Stimulated activated naive CD4-positive, alpha-beta T cell treated with Interleukin-2 at 50 U/mL for 16 hours (primary cell): ENCODE results near the gene TCERG1L.
"Not testable (repeated sequence)": the region's sequence is repeated elsewhere in the genome, so short reads cannot be mapped to it uniquely, and the experiment has no call there.

Experiments
- DNase-seq: peaks from one replicate; lab custom pipeline; 2025; lab: John Stamatoyannopoulos, UW

The TCERG1L gene, protein sequence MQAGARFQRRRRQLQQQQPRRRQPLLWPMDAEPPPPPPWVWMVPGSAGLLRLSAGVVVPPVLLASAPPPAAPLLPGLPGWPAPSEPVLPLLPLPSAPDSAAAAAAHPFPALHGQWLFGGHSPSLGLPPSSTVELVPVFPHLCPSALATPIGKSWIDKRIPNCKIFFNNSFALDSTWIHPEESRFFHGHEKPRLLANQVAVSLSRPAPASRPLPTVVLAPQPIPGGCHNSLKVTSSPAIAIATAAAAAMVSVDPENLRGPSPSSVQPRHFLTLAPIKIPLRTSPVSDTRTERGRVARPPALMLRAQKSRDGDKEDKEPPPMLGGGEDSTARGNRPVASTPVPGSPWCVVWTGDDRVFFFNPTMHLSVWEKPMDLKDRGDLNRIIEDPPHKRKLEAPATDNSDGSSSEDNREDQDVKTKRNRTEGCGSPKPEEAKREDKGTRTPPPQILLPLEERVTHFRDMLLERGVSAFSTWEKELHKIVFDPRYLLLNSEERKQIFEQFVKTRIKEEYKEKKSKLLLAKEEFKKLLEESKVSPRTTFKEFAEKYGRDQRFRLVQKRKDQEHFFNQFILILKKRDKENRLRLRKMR

DNA sequence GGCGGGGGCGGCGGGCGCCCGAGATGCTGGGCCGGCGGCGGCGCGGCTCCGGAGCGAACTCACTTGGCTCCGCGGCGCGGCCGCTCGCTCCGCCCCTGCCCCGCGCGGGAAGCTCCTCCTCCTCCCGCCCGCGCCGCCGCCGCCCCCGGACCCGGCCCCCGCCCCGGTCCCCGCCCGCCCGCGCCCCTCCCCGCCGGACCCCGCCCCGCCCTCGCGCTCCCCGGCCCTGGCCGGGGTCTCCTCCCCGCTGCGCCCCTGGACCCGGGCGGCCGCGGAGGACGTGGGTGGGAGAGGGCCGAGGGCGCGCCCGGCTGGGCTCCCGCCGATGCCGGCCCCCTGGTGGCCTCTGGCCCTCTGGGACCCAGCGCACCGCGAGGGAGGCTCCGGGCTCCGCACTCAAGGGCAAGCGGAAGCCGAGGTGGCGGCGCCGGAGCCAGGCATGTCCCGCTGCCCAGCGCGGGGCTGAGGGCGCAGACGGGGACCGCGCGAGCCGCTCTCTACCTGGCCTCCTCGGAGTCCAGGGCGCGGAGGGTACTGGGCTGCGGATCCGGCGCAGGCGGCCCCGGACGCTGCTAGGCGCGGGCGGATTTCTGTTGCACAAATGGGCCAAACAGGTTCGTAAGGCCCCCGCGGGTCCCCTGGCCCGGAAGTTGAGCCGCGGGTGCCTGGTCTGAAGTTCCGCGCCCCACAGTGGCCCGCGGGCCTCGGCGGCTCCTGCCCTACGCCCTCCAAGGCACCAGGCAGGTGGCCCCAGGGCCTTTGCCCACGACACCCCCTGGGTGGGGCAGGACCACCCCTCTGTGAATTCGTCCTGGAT is at the start of gene TCERG1L:
Gene TCERG1L, minus strand, starts transcription at position 61 of the 817 bp plus-strand sequence. CDS start 86 bp downstream, outside the sequence.
- no peak for DNase-seq

DNA sequence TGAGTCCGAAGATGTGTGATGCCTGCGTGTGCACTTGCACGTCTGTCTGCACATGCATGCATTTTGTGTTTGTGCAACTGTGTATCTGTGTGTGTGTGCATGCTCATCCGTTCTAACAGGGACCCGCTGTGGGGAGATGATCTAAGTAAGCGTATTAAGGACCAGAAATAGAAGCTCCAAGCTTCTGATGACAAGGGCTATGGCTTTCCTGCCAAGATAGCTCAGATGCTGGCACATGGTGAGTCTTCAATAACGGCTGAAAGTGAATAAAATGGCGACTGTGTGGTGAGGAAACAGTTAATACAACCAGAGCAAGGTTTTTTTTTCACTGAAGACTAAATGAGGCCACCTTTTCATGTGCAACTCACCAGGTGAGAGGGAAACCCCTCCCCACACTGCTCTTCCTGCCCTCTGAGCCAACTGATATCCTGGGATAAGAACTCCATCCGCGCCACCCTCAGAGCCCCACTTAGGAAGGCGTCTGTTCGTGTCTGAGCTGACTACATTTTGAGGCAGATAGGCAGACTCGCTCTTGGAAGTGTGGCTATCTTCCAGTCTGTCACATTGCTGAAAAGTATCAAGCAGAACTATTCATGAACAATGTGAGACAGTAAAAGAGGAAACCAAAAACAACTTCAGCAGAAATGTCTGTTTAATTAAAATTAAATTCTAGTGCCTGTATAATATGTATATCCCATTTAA is 47.4 kb upstream of the TCERG1L start:
- no peak for DNase-seq

DNA sequence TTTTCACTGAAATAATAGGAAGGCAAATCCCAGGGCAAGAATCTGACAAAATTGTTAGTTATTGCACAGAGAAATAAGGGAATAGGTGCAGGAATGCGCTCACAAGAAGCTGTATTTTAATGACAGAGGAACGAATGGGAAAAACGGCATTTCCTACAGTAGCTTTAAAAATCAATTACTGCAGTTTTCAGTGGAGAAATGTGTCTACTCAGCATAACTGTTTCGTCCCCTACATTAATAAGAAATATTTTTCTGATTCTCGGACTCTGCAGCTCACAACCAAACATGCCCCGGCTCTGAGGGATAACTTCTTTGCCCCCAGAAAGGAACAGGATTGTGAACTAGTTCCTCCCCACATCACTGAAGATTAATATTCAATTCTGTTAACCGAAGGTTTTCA is 44.9 kb upstream of the TCERG1L start:
- no peak for DNase-seq

DNA sequence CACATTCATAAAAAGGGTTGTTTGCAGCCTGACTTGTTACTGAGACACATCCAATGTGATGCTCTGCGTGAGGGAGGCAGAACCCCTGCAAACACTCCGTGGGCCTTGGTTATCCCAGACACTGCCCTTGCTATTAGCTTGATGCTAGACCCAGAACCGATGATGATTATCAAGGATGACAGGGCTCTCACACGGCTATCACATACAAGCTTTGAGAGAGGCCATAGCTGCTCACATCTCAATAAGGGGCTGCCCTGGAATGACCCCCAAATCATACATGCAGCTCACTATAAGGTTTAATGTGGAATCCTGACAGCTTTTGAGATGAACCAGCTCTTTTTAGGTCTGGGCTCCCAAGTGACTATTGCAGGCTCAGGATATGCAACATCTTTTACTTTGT is 44.4 kb upstream of the TCERG1L start:
- DNase-seq, result no peak

DNA sequence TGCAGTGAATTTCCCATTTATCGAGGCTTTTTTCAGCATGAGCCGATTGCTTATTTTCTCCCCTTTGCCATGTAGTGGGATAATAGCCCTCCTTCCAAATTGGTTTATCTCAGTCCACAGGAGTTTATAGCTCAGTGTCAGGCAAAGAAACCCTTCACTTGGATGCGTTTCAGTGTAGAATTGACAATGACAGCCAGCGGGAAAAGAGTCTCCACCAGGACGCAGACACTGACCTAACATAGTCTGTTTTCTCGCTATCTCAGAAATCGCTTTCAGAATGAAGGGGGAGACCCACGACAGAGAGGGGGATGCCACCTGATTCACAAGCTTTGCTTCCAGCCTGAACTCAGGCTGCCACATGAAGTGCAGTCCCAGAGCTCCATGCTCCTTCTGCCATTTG is 43.5 kb upstream of the TCERG1L start:
- no peak for DNase-seq

DNA sequence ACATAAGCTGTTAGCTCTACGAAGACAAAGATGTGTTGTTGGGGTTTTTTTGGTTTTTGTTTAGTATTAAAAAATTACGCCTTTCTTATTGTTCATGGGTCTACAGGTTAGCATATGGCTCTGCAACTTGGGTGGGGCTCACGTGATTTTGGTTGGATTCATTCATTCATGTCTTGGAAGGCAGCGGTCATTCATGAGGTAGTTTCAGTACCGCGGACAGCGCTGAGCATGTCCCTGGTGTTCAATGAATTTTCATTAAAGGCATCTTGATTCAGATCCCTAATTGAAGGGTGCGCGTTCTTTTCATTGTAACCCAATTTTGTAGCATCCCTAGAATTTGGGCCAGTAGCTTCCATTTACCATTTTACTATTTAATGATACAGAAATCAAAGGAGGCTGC is 42.9 kb upstream of the TCERG1L start:
- DNase-seq, result no peak

DNA sequence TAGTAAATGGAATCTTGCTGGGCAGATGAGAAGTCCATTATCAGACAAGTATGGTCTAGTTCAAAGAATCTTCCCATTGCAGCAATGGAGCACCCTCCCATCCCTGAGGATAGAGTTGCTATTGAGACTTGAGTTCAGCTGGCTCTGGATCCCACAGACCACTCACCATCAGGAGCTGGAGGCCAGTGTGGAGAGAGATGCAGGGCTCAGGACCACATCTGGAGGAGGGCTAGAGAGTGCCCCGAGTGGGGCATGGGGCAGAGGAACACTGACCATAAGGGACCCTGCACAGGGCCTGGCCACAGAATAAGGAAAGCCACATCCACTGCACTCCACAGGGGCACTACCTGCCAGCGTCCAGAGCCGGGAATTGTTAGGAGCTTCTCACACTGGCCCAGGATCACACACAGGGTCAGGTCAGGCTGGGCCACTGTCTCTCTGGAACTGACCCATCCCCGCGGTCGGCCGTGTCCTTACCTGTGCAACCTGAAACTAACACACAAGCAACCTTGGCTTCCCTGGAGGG is 41.3 kb upstream of the TCERG1L start:
- DNase-seq, result no peak

DNA sequence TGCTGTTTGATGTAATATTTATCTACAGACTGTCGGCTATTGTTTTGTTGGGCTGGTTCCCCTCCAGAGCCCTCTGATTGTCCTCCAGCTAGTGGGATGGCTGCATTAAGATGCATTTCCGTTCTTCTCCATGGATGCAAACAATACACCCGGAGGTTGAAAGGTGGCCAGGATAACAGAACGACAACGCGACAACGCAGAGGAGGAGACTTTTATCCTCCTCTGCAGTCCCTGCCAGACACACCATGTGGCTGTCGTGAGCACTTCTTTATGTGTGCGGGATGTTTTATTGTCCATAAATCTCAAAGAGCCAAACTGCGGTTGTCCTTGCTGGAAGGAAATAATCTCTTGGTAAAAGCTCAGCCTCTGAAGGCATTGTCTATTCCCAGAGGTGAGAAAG is 39.1 kb upstream of the TCERG1L start:
- DNase-seq, result no peak

DNA sequence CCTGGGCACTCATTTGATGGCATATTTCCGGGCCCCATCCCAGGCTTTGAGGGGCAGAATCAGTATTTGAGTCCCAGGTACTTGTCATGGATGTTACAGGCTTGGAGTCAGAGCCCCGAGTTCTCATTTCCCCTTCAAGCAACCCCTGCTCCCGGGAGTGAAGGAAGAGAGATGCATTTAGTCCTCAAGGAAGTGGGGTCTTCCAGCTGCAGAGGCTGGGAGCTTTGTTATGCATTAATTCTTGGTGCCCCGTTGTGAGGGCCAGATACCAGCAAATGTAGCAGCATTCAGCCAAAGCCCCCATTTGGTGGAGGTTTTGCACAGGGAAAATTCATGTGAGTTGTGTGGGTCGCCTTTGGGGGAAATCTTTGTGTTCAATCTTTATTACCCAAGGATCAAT is 38.7 kb upstream of the TCERG1L start:
- no peak for DNase-seq

DNA sequence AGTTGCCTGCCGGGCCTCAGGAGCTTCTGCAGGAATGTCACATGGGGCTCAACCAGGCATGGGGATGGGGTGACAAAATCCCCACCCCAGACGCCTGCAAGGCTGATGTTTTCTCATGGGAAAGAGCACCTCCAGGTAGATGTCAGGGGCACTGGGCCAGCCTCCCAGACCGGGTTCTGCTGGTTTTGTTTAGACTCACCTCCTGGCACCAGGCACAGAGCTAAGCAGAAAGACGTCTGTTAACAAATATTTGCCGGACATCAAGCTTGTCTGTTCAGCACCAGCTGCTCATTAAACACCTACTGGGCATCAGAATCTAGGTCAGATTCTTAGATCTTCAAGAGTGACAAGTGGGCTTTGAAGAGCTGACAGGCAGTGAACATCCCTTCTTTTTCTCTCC is 34.9 kb upstream of the TCERG1L start:
- DNase-seq, result no peak

DNA sequence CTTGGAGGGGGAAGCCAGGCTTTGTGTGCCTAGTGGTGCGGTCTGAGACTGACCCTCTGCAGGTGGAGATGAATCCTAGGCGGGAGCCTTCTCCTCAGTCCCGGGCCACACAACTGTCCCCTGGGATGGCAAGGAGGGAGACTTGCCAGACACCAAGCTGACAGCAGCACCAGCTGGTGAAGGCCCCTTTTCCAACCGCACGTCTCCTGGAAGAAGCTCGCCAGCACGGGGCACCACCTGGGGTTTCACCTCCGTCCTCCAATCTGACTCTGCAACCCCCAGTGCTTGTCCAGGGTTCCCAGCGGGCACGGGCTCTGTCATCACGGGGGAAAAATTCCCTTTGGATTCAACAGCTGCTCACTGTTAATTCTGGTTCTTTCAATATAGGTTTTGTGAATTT is 34.2 kb upstream of the TCERG1L start:
- no peak for DNase-seq

DNA sequence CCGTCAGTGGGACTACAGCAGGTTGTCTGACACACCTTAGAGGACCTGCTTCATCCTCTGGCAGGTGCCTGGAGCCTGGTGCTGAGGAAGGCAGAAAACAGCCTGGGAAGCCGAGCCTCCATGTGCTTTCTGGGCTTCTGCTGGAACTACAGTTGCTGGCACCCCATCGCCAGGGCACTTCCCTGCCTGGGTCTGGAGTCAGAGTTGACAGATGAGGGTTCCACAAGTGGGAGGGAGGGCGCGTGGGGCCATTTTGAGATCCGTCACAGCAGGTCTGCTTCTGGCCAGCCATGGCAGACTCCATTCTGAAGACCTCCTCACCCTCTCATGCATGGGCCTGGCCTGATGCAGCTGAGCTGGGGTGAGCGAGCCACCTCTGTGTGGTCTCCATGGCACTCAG is 33.2 kb upstream of the TCERG1L start:
- DNase-seq, result no peak

DNA sequence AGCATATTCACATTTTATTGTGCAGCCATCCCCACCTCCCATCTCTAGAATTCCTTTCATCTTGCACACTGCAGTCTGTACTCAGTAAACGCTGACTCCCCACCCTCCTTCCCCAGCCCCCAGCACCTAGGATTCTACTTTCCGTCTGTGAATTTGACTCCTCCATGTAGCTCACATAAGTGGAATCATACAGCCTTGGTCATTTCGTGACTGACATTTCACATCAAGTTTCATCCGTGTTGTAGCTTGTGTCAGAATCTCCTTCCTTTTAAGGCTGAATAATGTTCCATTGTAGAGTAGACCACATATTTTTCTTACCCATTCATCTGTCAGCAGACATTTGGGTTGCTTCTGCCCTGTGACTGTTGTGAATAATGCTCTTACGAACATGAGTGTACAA is 26.2 kb upstream of the TCERG1L start:
- no peak for DNase-seq

DNA sequence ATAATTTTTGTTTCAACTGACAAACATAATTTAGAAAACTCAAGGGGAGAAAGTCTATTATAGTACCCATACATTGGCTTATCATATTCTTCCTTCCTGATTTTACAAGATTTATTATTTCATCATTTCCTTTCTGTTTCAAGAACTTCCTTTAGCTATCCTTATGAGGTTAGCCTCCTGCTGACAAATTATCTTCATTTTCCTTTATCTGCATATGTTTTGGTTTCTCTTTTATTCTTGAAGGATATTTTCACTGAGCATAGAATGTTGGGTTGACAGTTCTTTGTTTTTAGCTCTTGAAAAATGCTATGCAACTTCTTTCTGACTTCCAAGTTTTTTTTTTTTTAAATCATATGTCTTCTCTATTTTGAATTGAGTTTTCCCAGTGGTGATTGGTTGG is 21.3 kb upstream of the TCERG1L start:
- DNase-seq, result no peak

DNA sequence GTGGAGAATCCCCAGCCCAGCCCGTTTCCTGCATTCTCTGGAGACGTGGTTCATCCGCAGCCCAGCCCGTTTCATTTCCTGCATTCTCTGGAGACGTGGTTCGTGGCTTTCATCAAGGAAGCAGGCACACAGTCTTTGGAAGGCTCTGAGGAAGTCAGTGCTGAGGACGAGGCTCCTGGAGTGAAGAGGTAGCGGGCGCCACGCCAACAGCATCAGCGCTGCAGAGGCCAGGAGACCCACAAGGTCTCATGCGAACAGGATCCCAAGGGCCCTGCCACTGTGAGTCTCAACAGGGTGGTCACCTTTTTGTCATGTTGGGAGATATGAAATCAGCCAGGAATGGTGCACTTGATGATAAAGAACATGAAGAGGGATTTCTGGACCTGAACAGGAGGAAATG is 12.4 kb upstream of the TCERG1L start:
- DNase-seq, result no peak

DNA sequence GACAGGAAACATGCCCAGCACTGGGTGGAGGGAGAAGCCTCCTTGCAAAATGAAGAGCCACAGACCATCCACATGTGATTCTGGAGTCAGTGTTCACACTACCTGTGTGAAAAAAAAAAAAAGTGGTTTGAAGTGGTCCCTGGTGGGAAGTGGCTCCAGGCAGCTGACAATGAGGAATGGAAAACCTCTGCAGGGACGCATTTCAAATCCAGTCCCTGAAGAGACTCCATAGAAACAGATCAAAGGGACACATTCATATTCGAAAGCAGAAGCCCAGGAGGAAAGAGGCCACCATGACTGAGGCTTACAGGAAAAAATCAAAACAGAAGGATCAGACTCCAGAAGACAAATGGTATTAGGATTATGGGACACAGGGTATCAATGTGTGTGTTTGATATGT is 11.5 kb upstream of the TCERG1L start:
- no peak for DNase-seq

DNA sequence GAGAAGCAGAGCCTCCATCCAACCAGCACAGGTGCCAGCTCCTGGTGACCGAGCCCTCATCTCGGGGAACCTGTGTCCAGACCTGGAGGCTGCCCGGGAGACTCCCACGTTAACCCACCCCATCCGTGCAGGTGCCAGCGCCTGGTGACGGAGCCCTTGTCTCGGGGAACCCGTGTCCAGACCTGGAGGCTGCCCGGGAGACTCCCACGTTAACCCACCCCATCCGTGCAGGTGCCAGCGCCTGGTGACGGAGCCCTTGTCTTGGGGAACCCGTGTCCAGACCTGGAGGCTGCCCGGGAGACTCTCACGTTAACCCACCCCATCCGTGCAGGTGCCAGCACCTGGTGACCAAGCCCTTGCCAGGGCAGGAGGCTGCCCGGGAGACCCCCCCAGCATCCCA is 11.1 kb upstream of the TCERG1L start:
- not testable (repeated sequence) for DNase-seq

DNA sequence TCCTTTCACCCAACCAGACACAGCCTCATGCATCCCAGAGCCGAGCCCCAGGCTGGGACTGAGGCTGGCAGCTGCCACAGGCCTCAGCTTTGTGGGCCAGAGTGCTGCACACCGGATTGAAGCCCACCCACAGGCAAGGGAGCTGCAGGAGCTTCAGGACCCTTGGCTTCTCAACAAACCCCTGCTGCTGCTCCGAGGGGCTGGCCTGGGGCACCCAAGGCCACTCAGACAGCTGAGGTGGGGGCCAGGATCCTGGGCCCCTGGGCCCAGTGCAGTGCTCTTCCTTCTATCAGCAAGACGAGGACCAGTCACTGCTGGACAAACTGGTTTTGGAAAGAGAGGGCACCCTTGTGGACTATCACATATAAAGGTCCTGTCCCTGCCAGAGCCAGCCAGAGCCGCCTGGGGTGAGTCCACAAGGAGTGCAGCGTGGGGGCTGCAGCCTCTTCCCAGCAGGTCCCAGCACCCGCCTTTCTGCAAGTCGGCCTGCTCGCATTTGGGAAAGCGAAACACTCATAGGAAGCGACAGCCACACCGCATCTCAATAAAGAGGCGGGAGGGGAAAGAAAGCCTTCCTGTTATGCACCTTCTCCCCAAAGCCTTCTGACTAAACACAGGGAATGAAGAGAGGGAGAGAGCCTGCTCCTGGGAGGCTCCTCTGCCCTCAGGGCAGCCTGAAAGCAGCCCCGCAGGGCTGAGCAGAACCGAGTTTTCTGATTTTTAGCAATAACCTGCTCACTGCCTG is 9.5 kb upstream of the TCERG1L start:
- DNase-seq, result no peak

DNA sequence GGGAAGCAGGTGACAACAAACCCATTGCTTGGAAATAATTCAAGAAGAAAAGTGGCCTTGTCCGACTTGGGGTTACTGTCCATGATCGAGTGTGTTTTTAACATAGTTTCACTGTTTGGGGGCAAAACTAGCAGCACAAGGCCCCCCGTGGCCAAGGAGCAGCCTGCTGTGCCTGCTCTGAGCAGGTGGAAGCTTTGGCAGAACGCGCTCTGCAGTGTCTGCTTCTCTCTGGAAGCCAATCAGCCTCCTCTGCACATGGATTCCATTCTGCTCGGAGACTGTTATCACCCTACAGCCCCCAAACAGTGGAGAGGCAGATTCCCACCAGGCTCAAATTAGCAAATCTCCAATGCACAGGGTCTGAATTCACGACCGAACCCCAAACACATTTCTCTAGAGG is 7.3 kb upstream of the TCERG1L start:
- DNase-seq, result no peak

DNA sequence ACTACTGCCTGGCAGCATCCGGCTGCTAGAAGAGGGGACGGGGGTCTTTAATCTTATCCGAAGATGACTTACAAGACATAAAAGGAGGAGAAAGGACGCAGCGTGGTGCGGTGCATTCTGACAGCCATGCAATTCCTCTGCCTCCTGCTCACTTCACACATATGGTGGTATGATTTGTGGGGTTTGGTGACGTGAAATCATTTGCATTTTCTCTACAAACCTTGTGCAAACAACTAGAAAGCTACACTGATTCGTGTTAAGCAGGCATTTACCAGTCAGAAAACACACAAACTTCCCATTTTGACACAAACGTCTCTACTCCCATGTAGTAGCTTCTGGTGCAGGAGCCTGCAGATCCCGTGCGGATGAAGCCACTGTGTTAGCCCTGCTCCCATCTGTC is 6.8 kb upstream of the TCERG1L start:
- DNase-seq, result no peak

DNA sequence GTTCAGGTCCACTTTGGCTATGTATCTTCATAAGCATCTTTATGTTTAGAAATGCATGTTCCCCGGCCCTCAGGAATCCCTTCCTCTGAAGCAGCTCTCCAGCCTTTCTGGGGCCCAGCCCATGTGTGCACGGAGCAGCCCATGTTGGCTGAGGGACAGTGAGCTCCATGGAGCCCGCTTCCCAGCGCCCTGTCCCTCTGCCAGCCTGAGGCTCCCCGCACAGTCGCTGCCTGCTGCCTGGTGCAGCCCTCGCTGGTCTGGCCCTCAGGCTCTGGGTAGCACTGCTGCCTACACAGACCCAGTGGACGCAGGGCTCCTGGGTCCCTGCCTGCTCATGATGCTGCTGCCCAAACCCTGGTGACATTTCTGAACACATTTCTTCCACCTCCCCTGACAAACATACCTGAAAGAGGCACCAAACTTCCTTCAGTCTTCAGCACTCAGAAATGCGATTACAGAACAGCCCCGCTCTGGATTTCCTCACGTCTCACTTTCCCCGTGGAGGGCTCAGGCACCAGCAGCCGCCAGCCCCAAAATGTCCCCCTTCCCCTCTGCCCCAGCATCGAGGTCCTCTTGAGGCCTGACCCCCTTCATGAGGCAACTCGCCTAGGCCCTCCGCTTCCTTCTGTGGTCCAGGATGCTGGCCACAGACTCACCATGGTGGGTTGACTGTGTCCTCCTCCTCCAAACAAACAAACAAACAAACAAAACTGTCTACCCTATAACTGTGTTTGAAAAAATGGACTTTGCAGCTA is 5.0 kb upstream of the TCERG1L start:
- DNase-seq, result no peak
